GM12873 (cell line): Measurements from ENCODE around the gene SPEF2.

Source experiments
- TF ChIP-seq, protein P1 (sequence below): IDR thresholded peaks from 2 replicates; pipeline ENCODE4 v1.5.1; 2012; ENCODE audit warnings: low read depth, mild to moderate bottlenecking, moderate library complexity, low read length, control low read depth; ENCODE audit not compliant: insufficient read depth; ENCODE audit errors: missing control alignments

Gene SPEF2

GRCh38 chr5:35671541-35672295 lies 54.1 kb downstream of the SPEF2 start:
- TF ChIP-seq, protein P1, sequence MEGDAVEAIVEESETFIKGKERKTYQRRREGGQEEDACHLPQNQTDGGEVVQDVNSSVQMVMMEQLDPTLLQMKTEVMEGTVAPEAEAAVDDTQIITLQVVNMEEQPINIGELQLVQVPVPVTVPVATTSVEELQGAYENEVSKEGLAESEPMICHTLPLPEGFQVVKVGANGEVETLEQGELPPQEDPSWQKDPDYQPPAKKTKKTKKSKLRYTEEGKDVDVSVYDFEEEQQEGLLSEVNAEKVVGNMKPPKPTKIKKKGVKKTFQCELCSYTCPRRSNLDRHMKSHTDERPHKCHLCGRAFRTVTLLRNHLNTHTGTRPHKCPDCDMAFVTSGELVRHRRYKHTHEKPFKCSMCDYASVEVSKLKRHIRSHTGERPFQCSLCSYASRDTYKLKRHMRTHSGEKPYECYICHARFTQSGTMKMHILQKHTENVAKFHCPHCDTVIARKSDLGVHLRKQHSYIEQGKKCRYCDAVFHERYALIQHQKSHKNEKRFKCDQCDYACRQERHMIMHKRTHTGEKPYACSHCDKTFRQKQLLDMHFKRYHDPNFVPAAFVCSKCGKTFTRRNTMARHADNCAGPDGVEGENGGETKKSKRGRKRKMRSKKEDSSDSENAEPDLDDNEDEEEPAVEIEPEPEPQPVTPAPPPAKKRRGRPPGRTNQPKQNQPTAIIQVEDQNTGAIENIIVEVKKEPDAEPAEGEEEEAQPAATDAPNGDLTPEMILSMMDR: no peak

- TF ChIP-seq, protein P1: no peak
Observed at GRCh38 chr5:35672995-35673394, 55.3 kb downstream of the SPEF2 start.

- TF ChIP-seq, protein P1: no peak
Observed at GRCh38 chr5:35674049-35674448, 56.4 kb downstream of the SPEF2 start.

DNA sequence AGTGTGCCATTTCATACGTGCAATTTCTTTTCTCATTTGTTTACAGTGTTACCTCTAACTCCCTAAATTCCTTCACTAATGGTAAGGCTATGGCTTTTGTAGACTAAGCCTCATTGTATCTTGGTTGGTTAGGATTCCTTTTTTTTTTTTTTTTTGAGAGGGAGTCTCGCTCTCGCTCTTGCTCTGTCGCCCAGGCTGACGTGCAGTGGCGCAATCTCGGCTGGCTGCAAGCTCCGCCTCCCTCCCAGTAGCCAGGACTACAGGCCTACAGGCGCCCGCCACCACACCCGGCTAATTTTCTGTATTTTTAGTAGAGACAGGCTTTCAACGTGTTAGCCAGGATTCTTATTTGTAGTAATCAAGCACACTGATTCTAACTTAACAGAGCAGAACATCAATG lies 57.7 kb downstream of the SPEF2 start:
- TF ChIP-seq, protein P1: no peak

DNA sequence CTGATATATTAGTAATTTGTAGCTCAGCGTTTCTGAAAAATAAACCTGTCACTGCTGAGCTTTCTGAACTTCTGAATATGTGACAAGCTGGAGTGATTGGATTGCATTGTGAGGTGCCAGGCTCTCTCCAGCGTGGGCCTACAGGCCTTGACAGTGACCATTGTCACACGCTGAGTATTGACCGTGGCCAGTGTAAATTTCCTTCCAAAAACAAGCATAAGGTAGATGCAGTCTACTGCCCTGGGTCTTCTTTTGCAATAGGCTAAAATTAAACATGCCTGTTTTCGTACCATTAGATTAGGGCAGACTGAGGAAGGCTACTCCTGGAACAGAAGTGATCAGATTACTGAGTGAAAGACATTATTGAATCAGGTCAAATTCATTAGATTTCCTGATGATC lies 60.2 kb downstream of the SPEF2 start:
- TF ChIP-seq, protein P1: no peak

- TF ChIP-seq, protein P1: no peak
Observed at GRCh38 chr5:35678661-35679060, 61.0 kb downstream of the SPEF2 start.

DNA sequence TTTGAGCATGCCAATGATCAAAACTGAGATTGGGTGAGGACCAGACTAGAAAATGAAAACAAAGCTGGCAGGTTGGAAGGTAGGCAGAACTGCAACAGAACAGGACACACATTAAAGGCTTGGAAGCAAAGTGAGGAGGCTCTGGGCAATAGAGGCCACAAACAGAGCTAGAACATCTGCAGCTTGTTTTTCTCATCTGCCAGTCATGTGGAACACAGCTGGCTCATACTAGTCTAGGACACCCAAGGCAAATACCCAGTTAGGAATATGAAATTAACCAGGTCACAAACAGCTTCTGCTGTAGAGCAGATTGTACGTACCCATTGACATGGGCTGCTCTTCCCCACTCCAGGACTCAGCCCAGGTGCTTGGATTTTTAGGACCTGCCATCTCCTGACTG lies 61.7 kb downstream of the SPEF2 start:
- TF ChIP-seq, protein P1: no peak
